ENCODE results near the gene MCM3AP. TPM values are rescaled to one million over a fixed set of nuclear protein-coding genes. Genes with fewer than 3 reads are reported as not detected.
A peak's percentile ranks its signal among the peaks of the same experiment; 100 is the strongest.

MCM3AP gene
- total and polyA plus RNA-seq, 4 donors = 14.7 to 111 (median 67.1) TPM

DNA sequence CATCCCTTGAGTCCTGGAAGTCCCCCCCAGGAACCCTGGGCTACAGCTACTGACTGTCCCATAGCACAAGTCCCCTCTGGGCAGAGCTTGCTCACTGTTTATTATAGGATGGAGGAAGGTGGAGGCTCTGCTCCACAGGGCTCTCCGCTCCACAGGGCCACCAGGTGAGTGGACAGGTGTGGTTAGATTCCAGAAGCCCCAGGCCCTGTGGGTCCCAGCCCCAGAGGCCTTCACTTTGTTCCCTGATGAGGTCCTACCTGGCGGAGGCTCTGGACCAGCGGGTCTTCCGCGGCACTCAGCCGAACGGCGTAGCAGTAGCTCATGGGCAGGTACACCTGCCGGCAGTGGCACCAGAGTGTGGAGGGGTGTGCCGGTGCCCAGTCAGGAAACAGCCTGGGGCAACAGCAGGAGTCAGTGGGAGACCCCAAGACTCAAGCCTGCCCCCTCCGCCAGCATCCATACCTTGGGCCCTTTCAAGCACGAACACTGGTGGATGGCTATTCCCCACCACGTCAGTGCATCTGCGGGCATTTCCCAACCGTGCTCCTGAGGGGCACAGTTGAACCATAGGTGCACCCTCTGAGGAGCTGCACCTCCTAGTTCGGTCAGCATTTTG, 69.2 kb downstream of the MCM3AP start:
- ATAC-seq (ENCODE audit: low FRiP score) (no peak), DNase-seq (peak in 1 of 2 donors; percentile 65)
- Histone ChIP-seq H3K27me3 (ENCODE audit: control insufficient read depth in 1 of 2, insufficient read depth in 2 of 2, low read length in 1 of 2) (no peaks in the 10 kb centered on the region), H3K4me1 (ENCODE audit: control insufficient read depth in 1 of 2, insufficient read depth in 2 of 2, low read length in 2 of 2) (no peaks in the 10 kb centered on the region), H3K27ac (ENCODE audit: low read depth in 1 of 2, low read length in 2 of 2) (no peak overlapping the region), H3K4me3 (ENCODE audit: low read length in 2 of 2) (no peak overlapping the region), H3K36me3 (ENCODE audit: control insufficient read depth in 1 of 2, insufficient read depth in 2 of 2, low read length in 1 of 2) (peaks cover 2 to 6% of the 10 kb centered on the region in 2 donors), H3K9me3 (ENCODE audit: control insufficient read depth, low read length) (no peaks in the 10 kb centered on the region)
- WGBS, 2 donors = 89 to 92% methylated on average over 16 of the region's 16 CpGs
- intact Hi-C loops (cut with DNase I) = no loop called here

DNA sequence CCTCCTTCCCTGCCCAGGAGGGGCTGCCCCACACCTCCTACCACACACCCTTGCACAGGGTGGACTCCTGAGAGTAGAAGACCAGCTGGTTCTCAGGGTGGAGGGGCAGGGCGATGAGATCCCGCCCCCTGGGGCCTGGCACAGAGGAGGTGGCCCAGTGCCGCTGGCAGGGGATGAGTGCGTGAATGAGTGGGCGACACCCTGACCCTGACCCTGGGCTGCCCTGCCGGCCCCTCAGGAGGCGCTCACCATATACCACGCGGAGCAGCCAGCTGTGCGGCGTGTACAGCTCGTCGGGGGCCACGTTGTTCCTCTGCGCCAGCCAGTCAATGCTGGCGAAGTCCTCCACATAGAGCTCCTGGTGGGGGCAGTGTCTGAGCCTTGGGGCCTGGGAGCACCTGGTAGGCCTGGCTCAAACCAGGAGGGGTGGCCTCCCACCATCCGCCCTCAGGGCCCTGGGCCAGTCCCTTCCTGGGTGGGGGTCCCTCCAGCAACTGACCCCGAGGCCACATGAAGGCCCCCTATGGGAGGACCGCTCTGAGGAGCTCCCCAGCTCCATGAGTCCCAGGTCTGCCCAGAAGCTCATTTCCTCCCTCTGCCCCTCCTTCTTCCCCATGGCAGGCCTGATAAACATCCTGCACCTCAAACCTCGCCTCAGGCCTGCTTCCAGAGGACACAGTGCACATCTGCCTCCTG, 69.8 kb downstream of the MCM3AP start:
- intact Hi-C loops (cut with DNase I) = no loop called here
- Histone ChIP-seq H3K27me3 (ENCODE audit: control insufficient read depth in 1 of 2, insufficient read depth in 2 of 2, low read length in 1 of 2) (no peaks in the 10 kb centered on the region), H3K4me1 (ENCODE audit: control insufficient read depth in 1 of 2, insufficient read depth in 2 of 2, low read length in 2 of 2) (no peaks in the 10 kb centered on the region), H3K27ac (ENCODE audit: low read depth in 1 of 2, low read length in 2 of 2) (no peak overlapping the region), H3K4me3 (ENCODE audit: low read length in 2 of 2) (no peak overlapping the region), H3K36me3 (ENCODE audit: control insufficient read depth in 1 of 2, insufficient read depth in 2 of 2, low read length in 1 of 2) (peaks cover 2 to 6% of the 10 kb centered on the region in 2 donors), H3K9me3 (ENCODE audit: control insufficient read depth, low read length) (no peaks in the 10 kb centered on the region)
- ATAC-seq (ENCODE audit: low FRiP score) (no peak), DNase-seq (peak in 1 of 2 donors; percentile 72)
- WGBS, 2 donors = 89% methylated on average over 19 to 20 of the region's 20 CpGs

DNA sequence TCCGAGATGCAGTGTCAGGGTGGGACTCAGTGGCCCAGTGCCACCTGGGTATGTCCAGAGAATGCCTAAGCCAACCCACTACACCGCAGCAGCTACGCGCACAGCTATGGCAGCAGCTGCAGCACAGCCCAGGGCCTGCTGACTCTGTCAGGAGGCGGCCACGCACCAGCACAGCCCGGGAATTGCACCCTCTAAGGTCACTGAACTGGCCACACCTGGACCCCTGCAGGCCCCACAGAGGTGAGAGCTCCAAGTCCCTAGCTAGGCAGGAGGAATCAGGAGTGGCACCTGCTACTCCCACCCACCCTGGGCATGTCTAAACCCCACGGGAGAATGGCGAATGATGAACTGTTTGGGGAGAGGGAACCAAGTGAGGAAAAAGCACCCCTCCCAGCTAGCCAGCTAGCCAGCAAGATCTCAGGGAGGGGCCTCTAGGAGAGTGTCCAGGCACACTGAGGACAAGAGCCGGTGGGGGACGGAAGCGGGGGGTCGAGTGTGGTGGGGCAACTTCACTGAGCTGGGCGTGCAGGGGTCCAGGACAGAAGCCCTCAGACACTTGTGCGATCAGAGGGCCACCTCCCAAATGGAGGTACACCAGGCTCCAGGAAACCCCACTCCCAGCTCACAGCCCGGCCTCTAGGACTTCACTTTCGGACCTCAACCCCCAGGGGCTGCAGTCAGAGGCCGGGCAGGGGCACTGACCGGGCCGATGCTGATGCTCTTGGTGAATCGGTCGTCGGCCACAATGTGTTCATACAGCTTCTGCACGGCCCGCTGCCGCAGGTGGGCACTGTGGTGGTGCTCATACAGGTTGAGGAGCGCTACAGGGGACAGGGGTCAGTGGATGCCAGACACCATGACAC, 70.7 kb downstream of the MCM3AP start:
- DNase-seq (peak in 1 of 2 donors; percentile 67), ATAC-seq (ENCODE audit: low FRiP score) (no peak)
- H3K36me3 ChIP-seq (ENCODE audit: control insufficient read depth in 1 of 2, insufficient read depth in 2 of 2, low read length in 1 of 2) = peaks cover 2 to 8% of the 10 kb centered on the region in 2 donors
- WGBS, 2 donors = 89 to 92% methylated on average over 27 of the region's 27 CpGs
- H3K4me3 ChIP-seq (ENCODE audit: low read length in 2 of 2) = no peak overlapping the region
- no peaks in the 10 kb centered on the region for H3K9me3 ChIP-seq (ENCODE audit: control insufficient read depth, low read length)
- no peaks in the 10 kb centered on the region for H3K27me3 ChIP-seq (ENCODE audit: control insufficient read depth in 1 of 2, insufficient read depth in 2 of 2, low read length in 1 of 2)
- H3K27ac ChIP-seq (ENCODE audit: low read depth in 1 of 2, low read length in 2 of 2) = no peak overlapping the region
- H3K4me1 ChIP-seq (ENCODE audit: control insufficient read depth in 1 of 2, insufficient read depth in 2 of 2, low read length in 2 of 2) = no peaks in the 10 kb centered on the region
- intact Hi-C loops (cut with DNase I) = no loop called here

DNA sequence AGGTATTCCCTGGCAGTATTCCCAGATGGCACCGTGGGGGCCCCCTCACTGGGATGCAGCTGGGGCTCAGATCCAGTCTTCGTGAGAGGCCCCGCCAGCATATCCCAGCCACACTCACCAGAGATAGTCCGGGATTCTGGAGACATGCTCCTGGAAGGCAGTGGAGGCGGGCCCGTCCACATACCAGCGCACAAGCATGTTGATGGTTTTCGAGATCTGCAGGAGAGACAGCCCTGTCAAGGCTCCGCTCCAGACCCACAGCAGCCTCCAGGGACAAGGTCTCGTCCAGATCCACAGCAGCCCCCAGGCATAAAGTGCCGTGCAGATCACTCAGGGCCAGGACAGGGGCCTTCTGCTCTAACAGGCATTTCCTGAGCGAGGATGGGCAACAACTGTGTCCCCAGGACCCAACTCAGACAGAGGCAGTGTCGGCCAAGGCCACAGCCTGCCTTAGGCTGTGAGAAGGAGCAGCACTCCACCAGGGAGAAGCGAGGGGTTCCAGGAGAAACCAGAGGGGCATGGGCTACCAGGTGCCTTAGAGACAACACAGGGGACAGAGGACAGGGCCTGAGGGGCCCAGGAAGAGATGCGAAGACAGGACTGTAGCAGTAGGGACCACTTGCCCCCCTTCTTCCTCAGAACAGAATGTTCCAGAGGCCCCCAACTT, 71.7 kb downstream of the MCM3AP start:
- Histone ChIP-seq H3K4me3 (ENCODE audit: low read length in 2 of 2) (no peak overlapping the region), H3K9me3 (ENCODE audit: control insufficient read depth, low read length) (no peaks in the 10 kb centered on the region), H3K27ac (ENCODE audit: low read depth in 1 of 2, low read length in 2 of 2) (no peak overlapping the region), H3K36me3 (ENCODE audit: control insufficient read depth in 1 of 2, insufficient read depth in 2 of 2, low read length in 1 of 2) (peaks cover 0 to 10% of the 10 kb centered on the region in 2 donors), H3K4me1 (ENCODE audit: control insufficient read depth in 1 of 2, insufficient read depth in 2 of 2, low read length in 2 of 2) (no peaks in the 10 kb centered on the region), H3K27me3 (ENCODE audit: control insufficient read depth in 1 of 2, insufficient read depth in 2 of 2, low read length in 1 of 2) (no peaks in the 10 kb centered on the region)
- ATAC-seq (ENCODE audit: low FRiP score) (no peak), DNase-seq (peak in 1 of 2 donors; percentile 55)
- intact Hi-C loops (cut with DNase I) = no loop called here
- 87 to 88% methylated on average over 15 of the region's 15 CpGs for WGBS, 2 donors

DNA sequence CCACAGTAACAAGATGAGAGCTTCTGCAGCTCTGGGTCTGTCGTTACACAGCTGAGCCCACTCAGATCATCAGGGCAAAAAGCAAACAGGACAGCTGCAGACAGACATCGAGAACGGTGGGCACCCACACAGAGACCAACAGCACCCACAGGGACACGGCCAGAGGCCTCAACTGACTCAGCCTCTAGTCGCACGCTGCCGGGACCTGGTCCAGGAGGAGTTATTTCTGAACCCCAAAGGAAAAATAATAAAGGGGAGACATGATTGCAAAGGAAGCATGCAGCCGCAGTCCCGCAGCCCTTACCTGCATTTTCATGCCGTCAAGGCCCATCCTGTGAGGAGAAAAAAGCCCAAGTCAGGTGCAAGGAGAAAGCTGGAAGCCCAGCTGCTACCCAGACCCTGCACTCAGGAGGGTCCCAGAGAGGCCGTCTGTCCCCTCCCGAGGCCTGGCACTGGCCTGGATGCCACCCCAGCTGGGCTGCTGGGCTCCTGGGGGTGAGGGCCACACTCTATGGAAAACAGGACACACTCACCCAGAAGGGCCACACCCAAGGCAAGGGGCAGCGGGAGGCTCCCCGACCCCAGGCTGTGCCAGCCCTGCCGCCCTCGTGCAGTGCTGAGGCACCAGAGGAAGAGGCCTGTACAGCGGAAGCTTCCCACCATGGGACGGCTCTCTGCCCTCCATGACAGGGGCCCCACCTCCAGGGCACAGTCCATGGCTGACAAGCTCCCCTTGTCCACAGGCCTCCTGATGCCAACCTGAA, 72.5 kb downstream of the MCM3AP start:
- intact Hi-C loops (cut with DNase I) = no loop called here
- DNase-seq (peak in 1 of 2 donors; percentile 59), ATAC-seq (ENCODE audit: low FRiP score) (no peak)
- WGBS, 2 donors = 89 to 91% methylated on average over 18 of the region's 18 CpGs
- Histone ChIP-seq H3K4me1 (ENCODE audit: control insufficient read depth in 1 of 2, insufficient read depth in 2 of 2, low read length in 2 of 2) (no peaks in the 10 kb centered on the region), H3K27me3 (ENCODE audit: control insufficient read depth in 1 of 2, insufficient read depth in 2 of 2, low read length in 1 of 2) (no peaks in the 10 kb centered on the region), H3K27ac (ENCODE audit: low read depth in 1 of 2, low read length in 2 of 2) (no peak overlapping the region), H3K36me3 (ENCODE audit: control insufficient read depth in 1 of 2, insufficient read depth in 2 of 2, low read length in 1 of 2) (peaks cover 0 to 12% of the 10 kb centered on the region in 2 donors), H3K4me3 (ENCODE audit: low read length in 2 of 2) (no peak overlapping the region), H3K9me3 (ENCODE audit: control insufficient read depth, low read length) (no peaks in the 10 kb centered on the region)

DNA sequence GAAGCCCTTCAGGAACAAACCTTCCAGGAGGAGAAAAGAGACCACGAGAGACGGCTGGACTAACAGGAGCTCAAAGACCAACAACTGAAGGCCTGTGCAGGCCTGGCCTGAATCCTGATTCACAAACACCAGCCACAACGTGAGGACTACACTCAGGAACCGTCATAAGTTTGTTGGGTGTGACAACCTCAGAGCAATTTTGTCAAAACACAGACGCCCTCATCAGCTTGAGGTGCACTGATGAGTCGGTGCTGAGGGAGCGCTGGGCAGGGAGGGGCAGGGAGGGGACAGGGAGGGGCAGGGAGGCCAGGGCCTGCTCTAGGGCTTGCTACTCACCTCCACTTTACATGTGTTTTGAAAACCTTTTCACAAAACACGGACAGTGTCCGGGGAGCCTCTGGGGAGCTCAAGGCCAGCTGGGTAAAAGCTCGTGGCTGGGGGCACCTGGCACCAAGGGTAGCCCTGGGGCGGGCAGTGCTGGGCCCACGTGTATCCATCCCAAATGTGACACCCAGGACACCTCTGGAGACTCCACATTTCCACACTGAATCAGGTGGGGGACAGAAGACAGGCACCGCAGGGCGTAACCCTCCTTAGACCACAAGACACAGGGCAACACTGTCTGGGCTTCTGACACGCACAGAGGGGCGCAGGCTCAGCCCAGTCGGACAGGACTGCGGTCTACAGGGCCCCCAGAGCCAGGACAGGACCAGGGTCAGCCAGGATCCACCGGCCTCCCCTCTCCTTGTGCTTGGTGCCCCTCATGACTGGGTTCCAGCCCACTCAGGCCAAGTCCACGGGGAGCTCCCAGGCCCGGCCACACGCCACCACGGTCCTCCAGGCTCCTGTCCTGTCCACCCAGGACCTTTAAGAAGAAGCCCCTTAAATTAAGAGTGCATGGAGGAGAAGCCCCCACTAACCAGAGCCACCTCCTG, 73.4 kb downstream of the MCM3AP start:
- H3K36me3 ChIP-seq (ENCODE audit: control insufficient read depth in 1 of 2, insufficient read depth in 2 of 2, low read length in 1 of 2) = peaks cover 0 to 12% of the 10 kb centered on the region in 2 donors
- no peak for ATAC-seq (ENCODE audit: low FRiP score)
- H3K27me3 ChIP-seq (ENCODE audit: control insufficient read depth in 1 of 2, insufficient read depth in 2 of 2, low read length in 1 of 2) = no peaks in the 10 kb centered on the region
- no peak overlapping the region for H3K27ac ChIP-seq (ENCODE audit: low read depth in 1 of 2, low read length in 2 of 2)
- no peaks in the 10 kb centered on the region for H3K9me3 ChIP-seq (ENCODE audit: control insufficient read depth, low read length)
- no peak overlapping the region for H3K4me3 ChIP-seq (ENCODE audit: low read length in 2 of 2)
- H3K4me1 ChIP-seq (ENCODE audit: control insufficient read depth in 1 of 2, insufficient read depth in 2 of 2, low read length in 2 of 2) = no peaks in the 10 kb centered on the region
- DNase-seq = peak in 1 of 2 donors; percentile 64
- intact Hi-C loops (cut with DNase I) = no loop called here
- WGBS, 2 donors = 87% methylated on average over 23 of the region's 23 CpGs

DNA sequence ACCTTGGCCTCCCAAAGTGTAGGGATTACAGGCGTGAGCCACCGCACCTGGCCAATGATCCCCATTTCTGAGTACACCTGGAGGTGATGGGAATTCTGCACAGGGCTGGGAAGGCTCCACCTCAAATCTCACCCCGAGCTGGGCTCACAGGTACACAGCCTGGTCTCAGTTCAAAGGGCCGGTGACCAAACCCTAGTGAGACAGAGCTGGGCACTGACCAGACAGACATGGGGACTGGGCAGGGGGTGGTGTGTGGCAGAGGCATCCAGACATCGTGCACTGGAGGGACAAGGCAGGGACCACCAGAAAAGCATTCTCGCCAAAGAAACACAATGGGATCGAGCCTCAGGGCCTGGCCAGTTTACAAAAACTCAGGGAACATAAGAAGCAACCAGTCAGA, 74.0 kb downstream of the MCM3AP start:
- intact Hi-C loops (cut with DNase I) = no loop called here

More for the DNA sequence above, 74.0 kb downstream of the MCM3AP start:
- no peaks in the 10 kb centered on the region for H3K9me3 ChIP-seq (ENCODE audit: control insufficient read depth, low read length)
- no peaks in the 10 kb centered on the region for H3K4me1 ChIP-seq (ENCODE audit: control insufficient read depth in 1 of 2, insufficient read depth in 2 of 2, low read length in 2 of 2)
- ATAC-seq (ENCODE audit: low FRiP score) = no peak
- peaks cover 0 to 11% of the 10 kb centered on the region in 2 donors for H3K36me3 ChIP-seq (ENCODE audit: control insufficient read depth in 1 of 2, insufficient read depth in 2 of 2, low read length in 1 of 2)
- H3K27ac ChIP-seq (ENCODE audit: low read depth in 1 of 2, low read length in 2 of 2) = no peak overlapping the region
- WGBS, 2 donors = 95% methylated on average over 7 of the region's 7 CpGs
- no peak overlapping the region for H3K4me3 ChIP-seq (ENCODE audit: low read length in 2 of 2)
- peak in 1 of 2 donors; percentile 60 for DNase-seq
- no peaks in the 10 kb centered on the region for H3K27me3 ChIP-seq (ENCODE audit: control insufficient read depth in 1 of 2, insufficient read depth in 2 of 2, low read length in 1 of 2)

Data from aorta (tissue), 5 donors.